Measurements from ENCODE around the gene LNX1. TPM values are rescaled to one million over a fixed set of nuclear protein-coding genes. Genes with fewer than 3 reads are reported as not detected.

The LNX1 gene
- total and polyA plus RNA-seq, 2 of the 13 experiments (the other 11 are each of a cell fraction or from before 2014, with no cell fraction given) = 0.49 TPM

GRCh38 chr4:53500546-53500945 is 90.7 kb downstream of the LNX1 start:
- intact Hi-C loops (cut with micrococcal nuclease; ENCODE audit: unreplicated experiment) = no loop called here
- FAIRE-seq (no peak), DNase-seq (ENCODE audit: low spot score) (no peak), ATAC-seq (no peak)
- ChIA-PET CTCF (ENCODE audit: low intra/inter-chr PET ratio, low total read pairs) (no interaction called here), POLR2A (no interaction called here)
- in situ Hi-C loops (cut with HindIII; ENCODE audit: extremely low pct_ligation_motif_present, low pct_unique_long_range_greater_than_20kb) = no loop called here
- Histone ChIP-seq H3K4me1 (ENCODE audit: insufficient read depth, low read length) (peaks cover 9% of the 10 kb centered on the region; the same call in 1 of the 2 replicates), H3K9ac (ENCODE audit: insufficient read depth, low read depth, low read length) (no peak overlapping the region), H2AFZ (ENCODE audit: low read length) (no peak overlapping the region), H3K27ac (ENCODE audit: extremely low read length, insufficient read depth, low read length) (no peak overlapping the region), H3K4me2 (ENCODE audit: low read depth, low read length) (no peak overlapping the region), H3K4me3 (replicated peaks in 1 of 3; ENCODE audit: insufficient read depth in 1 of 3, low read depth in 2 of 3, low read length in 3 of 3) (no peak overlapping the region), H4K20me1 (ENCODE audit: insufficient read depth, low read length) (no peaks in the 10 kb centered on the region), H3K36me3 (replicated peaks in 1 of 2; ENCODE audit: control insufficient read depth in 1 of 2, insufficient read depth in 2 of 2, low read length in 2 of 2) (no peaks in the 10 kb centered on the region), H3K79me2 (ENCODE audit: insufficient read depth, low read length) (no peaks in the 10 kb centered on the region), H3K9me3 (ENCODE audit: low read length) (no peaks in the 10 kb centered on the region), H3K27me3 (ENCODE audit: control insufficient read depth in 1 of 2, insufficient read depth in 2 of 2, low read length in 2 of 2) (no peaks in the 10 kb centered on the region; a peak in 2 of 5 replicates)
- no TSS peak for BruUV-seq (replicated peaks)
- TF ChIP-seq ZNF350 (CRISPR knock-in tag; IDR thresholded peaks at IDR 0.05; ENCODE audit: borderline replicate concordance, low read depth) (no peak), TAF1 (CRISPR knock-in tag; IDR thresholded peaks at IDR 0.05) (no peak), DBP (CRISPR knock-in tag; IDR thresholded peaks at IDR 0.05; ENCODE audit: not compliant biosample characterization) (no peak), BRD4 (CRISPR knock-in tag; IDR thresholded peaks at IDR 0.05) (no peak), ZIK1 (CRISPR knock-in tag; IDR thresholded peaks at IDR 0.05; ENCODE audit: borderline replicate concordance, low read depth) (no peak), FOXC1 (CRISPR knock-in tag; IDR thresholded peaks at IDR 0.05; ENCODE audit: borderline replicate concordance) (no peak), ZNF556 (CRISPR knock-in tag; IDR thresholded peaks at IDR 0.05; ENCODE audit: borderline replicate concordance) (no peak), ZFAT (CRISPR knock-in tag; conservative IDR thresholded peaks at IDR 0.05) (no peak), PBX2 (CRISPR knock-in tag; IDR thresholded peaks at IDR 0.05) (no peak), DZIP1 (CRISPR knock-in tag; IDR thresholded peaks at IDR 0.05) (no peak), ZNF280D (CRISPR knock-in tag; IDR thresholded peaks at IDR 0.05) (no peak)
- TF ChIP-seq, protein P1, sequence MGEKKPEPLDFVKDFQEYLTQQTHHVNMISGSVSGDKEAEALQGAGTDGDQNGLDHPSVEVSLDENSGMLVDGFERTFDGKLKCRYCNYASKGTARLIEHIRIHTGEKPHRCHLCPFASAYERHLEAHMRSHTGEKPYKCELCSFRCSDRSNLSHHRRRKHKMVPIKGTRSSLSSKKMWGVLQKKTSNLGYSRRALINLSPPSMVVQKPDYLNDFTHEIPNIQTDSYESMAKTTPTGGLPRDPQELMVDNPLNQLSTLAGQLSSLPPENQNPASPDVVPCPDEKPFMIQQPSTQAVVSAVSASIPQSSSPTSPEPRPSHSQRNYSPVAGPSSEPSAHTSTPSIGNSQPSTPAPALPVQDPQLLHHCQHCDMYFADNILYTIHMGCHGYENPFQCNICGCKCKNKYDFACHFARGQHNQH (CRISPR knock-in tag; IDR thresholded peaks at IDR 0.05) = no peak
- TF ChIP-seq, protein P2, sequence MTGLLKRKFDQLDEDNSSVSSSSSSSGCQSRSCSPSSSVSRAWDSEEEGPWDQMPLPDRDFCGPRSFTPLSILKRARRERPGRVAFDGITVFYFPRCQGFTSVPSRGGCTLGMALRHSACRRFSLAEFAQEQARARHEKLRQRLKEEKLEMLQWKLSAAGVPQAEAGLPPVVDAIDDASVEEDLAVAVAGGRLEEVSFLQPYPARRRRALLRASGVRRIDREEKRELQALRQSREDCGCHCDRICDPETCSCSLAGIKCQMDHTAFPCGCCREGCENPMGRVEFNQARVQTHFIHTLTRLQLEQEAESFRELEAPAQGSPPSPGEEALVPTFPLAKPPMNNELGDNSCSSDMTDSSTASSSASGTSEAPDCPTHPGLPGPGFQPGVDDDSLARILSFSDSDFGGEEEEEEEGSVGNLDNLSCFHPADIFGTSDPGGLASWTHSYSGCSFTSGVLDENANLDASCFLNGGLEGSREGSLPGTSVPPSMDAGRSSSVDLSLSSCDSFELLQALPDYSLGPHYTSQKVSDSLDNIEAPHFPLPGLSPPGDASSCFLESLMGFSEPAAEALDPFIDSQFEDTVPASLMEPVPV (CRISPR knock-in tag; IDR thresholded peaks at IDR 0.05) = no peak
- WGBS (ENCODE audit: low lambda C conversion rate) = 20% methylated on average over 2 of the region's 2 CpGs

Measured in HepG2 (cell line).